GM12878 (cell line): ENCODE results near the gene GSKIP. TPM values are rescaled to one million over a fixed set of nuclear protein-coding genes. Genes with fewer than 3 reads are reported as not detected.

Experiments
- ATAC-seq: fragments of 200-7000 bp; cut with Tn5 transposase; 3 replicates; pipeline ENCODE4 v1.9.1; 2020; ENCODE audit warnings: mild to moderate bottlenecking, moderate library complexity
- BruUV-seq: library from RNA; stranded (reverse); fragments of 400-500 nt; replicated peaks from 2 replicates; lab custom pipeline; 2021; lab: Mats Ljungman, UMichigan
- CTCF ChIA-PET: fragments of 300-600 bp; sonication (Branson Sonifier 250); formaldehyde crosslinking; extraction: SDS; loops from one replicate; lab custom pipeline; 2021; ENCODE audit warnings: inconsistent platforms; lab: Yijun Ruan, JAX
- POLR2A ChIA-PET: fragments of 350-600 bp; formaldehyde crosslinking; extraction: SDS; loops from one replicate; lab custom pipeline; 2021; ENCODE audit warnings: inconsistent platforms; lab: Charles Lee
- RAD21 ChIA-PET: fragments of 300-600 bp; sonication (Branson Sonifier 250); formaldehyde crosslinking; loops from one replicate; lab custom pipeline; 2023; ENCODE audit warnings: antibody characterized with exemption; ENCODE audit not compliant: unreplicated experiment; lab: Charles Lee
- SMC1A ChIA-PET: fragments of 300-600 bp; sonication (Branson Sonifier 250); formaldehyde crosslinking; loops from one replicate; lab custom pipeline; 2023; ENCODE audit not compliant: unreplicated experiment, uncharacterized antibody; lab: Charles Lee
- DNase-seq: peaks from one replicate; pipeline ENCODE4 v3.0.0-alpha.2; 2011; ENCODE audit warnings: low read depth, low spot score
- FAIRE-seq: peaks from 3 replicates; lab custom pipeline; 2011; peaks lifted over from hg19 to GRCh38; lab: Jason Lieb, UNC
- H2AFZ ChIP-seq: 2 replicates; pipeline ENCODE4 v1.6.0; 2011; ENCODE audit warnings: low read depth, low read length, control low read depth; ENCODE audit not compliant: control insufficient read depth
- H3K27ac ChIP-seq: 2 replicates; pipeline ENCODE4 v1.5.1; 2011; ENCODE audit warnings: control low read depth; ENCODE audit not compliant: control insufficient read depth, insufficient read depth
- H3K27me3 ChIP-seq, 2 experiments: replicated peaks in 1 of 2; 2 replicates each; pipeline versions ENCODE4 v1.6.0 to v1.6.1; 2011; ENCODE audit warnings: low read length in 1 of 2; ENCODE audit not compliant: control insufficient read depth in 2 of 2, insufficient read depth in 2 of 2
- H3K36me3 ChIP-seq, 2 experiments: 2 replicates each; pipeline ENCODE4 v1.5.1; 2011; ENCODE audit warnings: low read length in 1 of 2; ENCODE audit not compliant: control insufficient read depth in 2 of 2, insufficient read depth in 2 of 2
- H3K4me1 ChIP-seq: 2 replicates; pipeline ENCODE4 v1.6.1; 2011; ENCODE audit warnings: mild to moderate bottlenecking, low read length, moderate library complexity, mixed read lengths; ENCODE audit not compliant: control insufficient read depth, insufficient read depth
- H3K4me2 ChIP-seq: 2 replicates; pipeline ENCODE4 v1.6.0; 2011; ENCODE audit warnings: control low read depth; ENCODE audit not compliant: control insufficient read depth, insufficient read depth
- H3K4me3 ChIP-seq: fragments of 200-600 bp; sonication (generic); 2 replicates; pipeline ENCODE4 v1.5.1; 2016
- H3K79me2 ChIP-seq: 2 replicates; pipeline ENCODE4 v1.6.0; 2011; ENCODE audit warnings: low read length; ENCODE audit not compliant: control insufficient read depth, insufficient read depth
- H3K9ac ChIP-seq: 2 replicates; pipeline ENCODE4 v1.8.0; 2011; ENCODE audit warnings: low read length, control low read depth, mixed read lengths; ENCODE audit not compliant: control insufficient read depth, insufficient read depth
- H3K9me3 ChIP-seq: replicated peaks from 3 replicates; pipeline ENCODE4 v1.5.1; 2011; ENCODE audit warnings: mild to moderate bottlenecking, low read length; ENCODE audit not compliant: control insufficient read depth, insufficient read depth
- H4K20me1 ChIP-seq: 2 replicates; pipeline ENCODE4 v1.6.0; 2011; ENCODE audit not compliant: control insufficient read depth, insufficient read depth
- ATF7 ChIP-seq: fragments of 450-650 bp; IDR thresholded peaks from 2 replicates; pipeline ENCODE4 v1.6.1; 2016; ENCODE audit warnings: low read depth, mild to moderate bottlenecking
- CEBPB ChIP-seq, 2 experiments: fragments of 150-350 bp in 1 of 2; IDR thresholded peaks; 2 replicates each; pipeline ENCODE4 v1.6.1; 2012 to 2014; ENCODE audit warnings: low read depth in 2 of 2, low read length in 2 of 2, borderline replicate concordance in 1 of 2, inconsistent platforms in 1 of 2
- CHD4 ChIP-seq: fragments of 200-600 bp; sonication (generic); IDR thresholded peaks from 2 replicates; pipeline ENCODE4 v1.6.1; 2016; ENCODE audit warnings: mild to moderate bottlenecking
- EED ChIP-seq: sonication (generic); IDR thresholded peaks from 2 replicates; pipeline ENCODE4 v1.6.1; 2016; ENCODE audit warnings: antibody characterized with exemption, low read depth
- HDAC2 ChIP-seq: fragments of 200-600 bp; sonication (generic); IDR thresholded peaks from 2 replicates; pipeline ENCODE4 v1.6.1; 2017
- KDM1A ChIP-seq: fragments of 200-600 bp; sonication (generic); IDR thresholded peaks from 2 replicates; pipeline ENCODE4 v1.6.1; 2016; ENCODE audit warnings: borderline replicate concordance
- NFXL1 ChIP-seq: fragments of 450-650 bp; IDR thresholded peaks from 2 replicates; pipeline ENCODE4 v1.6.1; 2017; ENCODE audit warnings: antibody characterized with exemption, mild to moderate bottlenecking, borderline replicate concordance
- NRF1 ChIP-seq: conservative IDR thresholded peaks from 2 replicates; pipeline ENCODE4 v1.6.1; 2011; ENCODE audit warnings: mild to moderate bottlenecking, low read depth, low read length, improper control_type of control experiment
- PML ChIP-seq: IDR thresholded peaks from 2 replicates; pipeline ENCODE4 v1.6.1; 2012; ENCODE audit warnings: low read length, inconsistent platforms
- RCOR1 ChIP-seq: conservative IDR thresholded peaks from 2 replicates; pipeline ENCODE4 v1.6.1; 2012; ENCODE audit warnings: low read depth, low read length, improper control_type of control experiment
- SMC3 ChIP-seq: IDR thresholded peaks from 2 replicates; pipeline ENCODE4 v1.6.1; 2011; ENCODE audit warnings: low read length, improper control_type of control experiment, borderline replicate concordance
- ZNF384 ChIP-seq: IDR thresholded peaks from 2 replicates; pipeline ENCODE4 v1.6.1; 2012; ENCODE audit warnings: low read depth, mild to moderate bottlenecking, low read length, improper control_type of control experiment, borderline replicate concordance
- WGBS: methylation state at CpG from one replicate; pipeline ENCODE4 v1.1.6; 2016; ENCODE audit warnings: low lambda C conversion rate; ENCODE audit not compliant: insufficient replicate concordance, insufficient coverage; ENCODE audit errors: missing lambda C conversion rate; 5-methylcytosine and 5-hydroxymethylcytosine counted together
- in situ Hi-C: fragments of 300-500 bp; cut with MboI; formaldehyde crosslinking; loops from 9 replicates; pipeline ENCODE4 v1.14.3; 2018; ENCODE audit warnings: mixed read lengths
- intact Hi-C: fragments of 100-400 bp; cut with micrococcal nuclease; formaldehyde crosslinking; loops from one replicate; pipeline ENCODE4 v1.14.2; 2022; ENCODE audit not compliant: unreplicated experiment
- polyA plus RNA-seq, 11 experiments: library from polyadenylated mRNA; depleted of rRNA in 4 of 11; unstranded in 6 of 11; stranded (reverse) in 5 of 11; fragments of >200 nt; fragmentation: Nextera tagmentation in 4 of 11; fragmentation: Illumina TruSeq in 1 of 11; extraction: Ambion mirVana in 4 of 11; extraction: Trizol in 1 of 11; gene quantifications; 1 replicate in 1 of 11; 2 replicates in 10 of 11; pipeline versions ENCODE4 v1.2.1 to v1.2.3, GENCODE V29; 2011 to 2016; ENCODE audit warnings: inconsistent platforms in 2 of 11, missing spikeins in 2 of 11, low read depth in 1 of 11
- total RNA-seq, 4 experiments: library from RNA; depleted of rRNA in 3 of 4; stranded (reverse); fragments of >200 nt in 3 of 4; fragmentation: Illumina TruSeq in 1 of 4; extraction: Trizol in 1 of 4; gene quantifications; 2 replicates each; pipeline versions ENCODE4 v1.2.1 to v1.2.3, GENCODE V29; 2013 to 2021
- TF ChIP-seq, protein P1 (sequence below): fragments of 450-650 bp; IDR thresholded peaks from 2 replicates; pipeline ENCODE4 v1.6.1; 2017; ENCODE audit warnings: antibody characterized with exemption, mild to moderate bottlenecking, moderate library complexity
- TF ChIP-seq, protein P2 (sequence below): fragments of 450-650 bp; IDR thresholded peaks from 2 replicates; pipeline ENCODE4 v1.6.1; 2017; ENCODE audit warnings: mild to moderate bottlenecking

The GSKIP gene
- total and polyA plus RNA-seq, 10 of the 15 experiments (the other 5 are each of a cell fraction or from before 2014, with no cell fraction given) = 15.4 to 75.2 (median 26.1) TPM

DNA sequence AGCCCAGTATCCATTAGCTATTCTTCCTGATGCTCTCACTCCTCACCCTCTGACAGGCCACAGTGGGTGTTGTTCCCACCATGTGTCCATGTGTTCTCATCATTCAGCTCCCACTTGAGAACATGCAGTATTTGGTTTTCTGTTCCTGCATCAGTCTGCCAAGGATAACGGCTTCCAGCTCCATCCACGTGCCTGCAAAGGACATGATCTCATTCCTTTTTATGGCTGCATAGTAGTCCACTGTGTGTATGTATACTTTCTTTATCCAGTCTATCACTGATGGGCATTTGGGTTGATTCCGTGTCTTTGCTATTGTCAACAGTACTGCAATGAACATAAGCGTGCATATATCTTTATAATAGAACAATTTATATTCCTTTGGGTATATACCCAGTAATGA lies 9.1 kb upstream of the GSKIP start:
- Histone ChIP-seq H3K27me3 (no peaks in the 10 kb centered on the region), H2AFZ (no peak overlapping the region), H3K4me1 (no peaks in the 10 kb centered on the region), H3K9me3 (no peaks in the 10 kb centered on the region), H3K9ac (no peak overlapping the region), H3K4me3 (no peak overlapping the region), H3K27ac (no peak overlapping the region), H4K20me1 (no peaks in the 10 kb centered on the region), H3K36me3 (no peaks in the 10 kb centered on the region), H3K4me2 (no peak overlapping the region), H3K79me2 (no peaks in the 10 kb centered on the region; the same call in 1 of the 2 replicates)
- intact Hi-C loops (no loop called here), in situ Hi-C loops (no loop called here)
- BruUV-seq = no TSS peak
- ChIA-PET RAD21 (interaction anchor here (0.7 kb wide), 1 partner anchor 499 kb away, joined by 3 read pairs; no protein-coding TSS in a partner anchor), CTCF (no interaction called here), POLR2A (no interaction called here), SMC1A (interaction anchor here (1.0 kb wide), 1 partner anchor 30 kb away, joined by 3 read pairs; no protein-coding TSS in a partner anchor)
- no peak for FAIRE-seq
- TF ChIP-seq CEBPB (IDR thresholded peaks at IDR 0.05; ENCODE audit: borderline replicate concordance in 1 of 2, low read depth in 2 of 2, low read length in 2 of 2) (no peak), RCOR1 (no peak)
- ATAC-seq = no peak
- DNase-seq = no peak
- 99% methylated on average over 4 of the region's 4 CpGs for WGBS

DNA sequence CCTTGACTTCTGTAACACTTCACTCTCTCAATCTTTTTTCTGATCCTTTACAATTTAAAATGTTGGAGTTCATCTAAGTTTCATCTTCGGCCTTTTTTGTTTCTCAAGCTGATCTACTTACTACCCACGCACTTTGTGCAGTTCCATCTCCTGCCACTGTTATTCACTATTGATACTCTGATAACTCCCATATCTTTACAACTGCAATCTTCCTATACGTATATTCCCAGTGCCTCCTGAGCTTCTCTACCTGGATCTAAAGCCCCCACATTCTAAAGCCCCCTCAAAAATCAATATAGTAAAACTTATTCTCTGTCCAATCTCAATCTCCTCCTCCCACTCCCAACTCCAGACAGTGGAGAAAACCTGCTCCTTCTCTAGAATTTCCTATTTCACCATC lies 6.1 kb upstream of the GSKIP start:
- H3K79me2 ChIP-seq = peaks cover 26% of the 10 kb centered on the region
- ATAC-seq = 0 out of 3 replicates have a peak, but pooled peaks have one; percentile 15
- no peaks in the 10 kb centered on the region for H3K9me3 ChIP-seq
- H3K4me3 ChIP-seq = no peak overlapping the region
- no peak overlapping the region for H3K27ac ChIP-seq
- intact Hi-C loops = no loop called here
- CTCF ChIA-PET = no interaction called here
- FAIRE-seq = no peak
- POLR2A ChIA-PET = interaction anchor here (0.5 kb wide), 1 partner anchor 46 kb away, joined by 6 read pairs; no protein-coding TSS in a partner anchor
- SMC1A ChIA-PET = interaction anchor here (1.6 kb wide), 1 partner anchor 43 kb away, joined by 4 read pairs; no protein-coding TSS in a partner anchor
- RAD21 ChIA-PET = no interaction called here
- H3K9ac ChIP-seq = no peak overlapping the region
- no peak overlapping the region for H2AFZ ChIP-seq
- in situ Hi-C loops = no loop called here
- H3K4me1 ChIP-seq = peaks cover 6% of the 10 kb centered on the region
- H4K20me1 ChIP-seq = no peaks in the 10 kb centered on the region
- H3K4me2 ChIP-seq = no peak overlapping the region
- no TSS peak for BruUV-seq
- no peaks in the 10 kb centered on the region for H3K36me3 ChIP-seq
- DNase-seq = no peak
- no peaks in the 10 kb centered on the region for H3K27me3 ChIP-seq
- WGBS = 96% methylated on average over 3 of the region's 3 CpGs
- no peak for TF ChIP-seq NRF1
- TF ChIP-seq ATF7 = no peak
- no peak for TF ChIP-seq HDAC2
- TF ChIP-seq EED = no peak
- TF ChIP-seq CHD4 = no peak
- TF ChIP-seq SMC3 = no peak
- TF ChIP-seq, protein P1, sequence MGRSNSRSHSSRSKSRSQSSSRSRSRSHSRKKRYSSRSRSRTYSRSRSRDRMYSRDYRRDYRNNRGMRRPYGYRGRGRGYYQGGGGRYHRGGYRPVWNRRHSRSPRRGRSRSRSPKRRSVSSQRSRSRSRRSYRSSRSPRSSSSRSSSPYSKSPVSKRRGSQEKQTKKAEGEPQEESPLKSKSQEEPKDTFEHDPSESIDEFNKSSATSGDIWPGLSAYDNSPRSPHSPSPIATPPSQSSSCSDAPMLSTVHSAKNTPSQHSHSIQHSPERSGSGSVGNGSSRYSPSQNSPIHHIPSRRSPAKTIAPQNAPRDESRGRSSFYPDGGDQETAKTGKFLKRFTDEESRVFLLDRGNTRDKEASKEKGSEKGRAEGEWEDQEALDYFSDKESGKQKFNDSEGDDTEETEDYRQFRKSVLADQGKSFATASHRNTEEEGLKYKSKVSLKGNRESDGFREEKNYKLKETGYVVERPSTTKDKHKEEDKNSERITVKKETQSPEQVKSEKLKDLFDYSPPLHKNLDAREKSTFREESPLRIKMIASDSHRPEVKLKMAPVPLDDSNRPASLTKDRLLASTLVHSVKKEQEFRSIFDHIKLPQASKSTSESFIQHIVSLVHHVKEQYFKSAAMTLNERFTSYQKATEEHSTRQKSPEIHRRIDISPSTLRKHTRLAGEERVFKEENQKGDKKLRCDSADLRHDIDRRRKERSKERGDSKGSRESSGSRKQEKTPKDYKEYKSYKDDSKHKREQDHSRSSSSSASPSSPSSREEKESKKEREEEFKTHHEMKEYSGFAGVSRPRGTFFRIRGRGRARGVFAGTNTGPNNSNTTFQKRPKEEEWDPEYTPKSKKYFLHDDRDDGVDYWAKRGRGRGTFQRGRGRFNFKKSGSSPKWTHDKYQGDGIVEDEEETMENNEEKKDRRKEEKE = no peak
- TF ChIP-seq ZNF384 = no peak
- TF ChIP-seq, protein P2, sequence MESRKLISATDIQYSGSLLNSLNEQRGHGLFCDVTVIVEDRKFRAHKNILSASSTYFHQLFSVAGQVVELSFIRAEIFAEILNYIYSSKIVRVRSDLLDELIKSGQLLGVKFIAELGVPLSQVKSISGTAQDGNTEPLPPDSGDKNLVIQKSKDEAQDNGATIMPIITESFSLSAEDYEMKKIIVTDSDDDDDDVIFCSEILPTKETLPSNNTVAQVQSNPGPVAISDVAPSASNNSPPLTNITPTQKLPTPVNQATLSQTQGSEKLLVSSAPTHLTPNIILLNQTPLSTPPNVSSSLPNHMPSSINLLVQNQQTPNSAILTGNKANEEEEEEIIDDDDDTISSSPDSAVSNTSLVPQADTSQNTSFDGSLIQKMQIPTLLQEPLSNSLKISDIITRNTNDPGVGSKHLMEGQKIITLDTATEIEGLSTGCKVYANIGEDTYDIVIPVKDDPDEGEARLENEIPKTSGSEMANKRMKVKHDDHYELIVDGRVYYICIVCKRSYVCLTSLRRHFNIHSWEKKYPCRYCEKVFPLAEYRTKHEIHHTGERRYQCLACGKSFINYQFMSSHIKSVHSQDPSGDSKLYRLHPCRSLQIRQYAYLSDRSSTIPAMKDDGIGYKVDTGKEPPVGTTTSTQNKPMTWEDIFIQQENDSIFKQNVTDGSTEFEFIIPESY = no peak
- TF ChIP-seq NFXL1 = no peak
- no peak for TF ChIP-seq PML
- no peak for TF ChIP-seq KDM1A
